Uterus (tissue), 4 donors: ENCODE results near the gene CDH2. TPM values are rescaled to one million over a fixed set of nuclear protein-coding genes. Genes with fewer than 3 reads are reported as not detected.

ENCODE experiments used
- DNase-seq, 2 donors: peaks; one replicate each; pipeline ENCODE4 v3.0.0-alpha.2; 2019 to 2020
- H3K27ac ChIP-seq, 2 donors: fragments of 200-600 bp; sonication (generic); 1 replicate in 1 of 2; 2 replicates in 1 of 2; pipeline ENCODE4 v1.5.1; 2016 to 2018
- H3K27me3 ChIP-seq, 2 donors: fragments of 200-600 bp; sonication (generic); one replicate each; pipeline ENCODE4 v1.5.1; 2018 to 2019; ENCODE audit warnings: control low read depth in 1 of 2
- H3K36me3 ChIP-seq, 2 donors: fragments of 200-600 bp; sonication (generic); one replicate each; pipeline ENCODE4 v1.5.1; 2019; ENCODE audit warnings: control low read depth in 1 of 2
- H3K4me1 ChIP-seq, 2 donors: fragments of 200-600 bp; sonication (generic); one replicate each; pipeline ENCODE4 v1.5.1; 2018 to 2019; ENCODE audit warnings: control low read depth in 1 of 2
- H3K4me3 ChIP-seq, 2 donors: fragments of 200-600 bp; sonication (generic); 1 replicate in 1 of 2; 2 replicates in 1 of 2; pipeline ENCODE4 v1.5.1; 2018 to 2019; ENCODE audit warnings: mild to moderate bottlenecking in 1 of 2
- H3K9me3 ChIP-seq, 2 donors: fragments of 200-600 bp; sonication (generic); one replicate each; pipeline ENCODE4 v1.5.1; 2019; ENCODE audit warnings: control low read depth in 1 of 2
- CTCF ChIP-seq, 4 experiments: fragments of 200-600 bp in 2 of 4; fragments of 450-650 bp in 2 of 4; sonication (generic) in 2 of 4; IDR thresholded peaks; one replicate each; pipeline ENCODE4 v1.5.1; 2016 to 2019; ENCODE audit warnings: antibody characterized with exemption in 4 of 4, mild to moderate bottlenecking in 2 of 4, moderate library complexity in 1 of 4
- POLR2A ChIP-seq, 2 donors: fragments of 450-650 bp; IDR thresholded peaks; one replicate each; pipeline ENCODE4 v1.6.1; 2016; ENCODE audit warnings: antibody characterized with exemption in 2 of 2, mild to moderate bottlenecking in 1 of 2, moderate library complexity in 1 of 2
- intact Hi-C: fragments of 100-400 bp; cut with DNase I; formaldehyde crosslinking; loops from one replicate; pipeline ENCODE4 v1.15.1; 2023; ENCODE audit warnings: low total_unique reads
- total RNA-seq, 4 donors: library from RNA; depleted of rRNA in 3 of 4; stranded (reverse); fragments of >200 nt in 3 of 4; gene quantifications; one replicate each; pipeline versions ENCODE4 v1.1.0 to v1.2.4, GENCODE V29; 2014 to 2023
- donor health status: DM: yes; HTN: yes; CAD: no.

The CDH2 gene
- total RNA-seq, 4 donors from 2014 or later, result 0.26 to 58.2 (median 1.9) TPM

GRCh38 chr18:28171837-28172236 is 5.1 kb downstream of the CDH2 start:
- intact Hi-C loops, result no loop called here
- Histone ChIP-seq H3K27me3 (peaks cover 4 to 22% of the 10 kb centered on the region in 2 donors), H3K27ac (no peak overlapping the region), H3K4me1 (peaks cover 0 to 4% of the 10 kb centered on the region in 2 donors), H3K9me3 (no peaks in the 10 kb centered on the region), H3K4me3 (no peak overlapping the region), H3K36me3 (no peaks in the 10 kb centered on the region)
- TF ChIP-seq CTCF (IDR thresholded peaks at IDR 0.05) (no peak), POLR2A (IDR thresholded peaks at IDR 0.05) (no peak)
- DNase-seq, result no peak

GRCh38 chr18:28168725-28169124 is 8.2 kb downstream of the CDH2 start:
- no peaks in the 10 kb centered on the region for H3K9me3 ChIP-seq

GRCh38 chr18:28167835-28168349 is 9.0 kb downstream of the CDH2 start:
- H3K27ac ChIP-seq, result no peak overlapping the region
- peaks cover 0 to 9% of the 10 kb centered on the region in 2 donors for H3K27me3 ChIP-seq
- no peaks in the 10 kb centered on the region for H3K9me3 ChIP-seq
- intact Hi-C loops, result no loop called here
- H3K4me3 ChIP-seq, result no peak overlapping the region
- DNase-seq, result no peak
- H3K36me3 ChIP-seq, result no peaks in the 10 kb centered on the region
- no peaks in the 10 kb centered on the region for H3K4me1 ChIP-seq
- TF ChIP-seq CTCF (IDR thresholded peaks at IDR 0.05) (no peak), POLR2A (IDR thresholded peaks at IDR 0.05) (no peak)

More at GRCh38 chr18:28168725-28169124, 8.2 kb downstream of the CDH2 start:
- peaks cover 0 to 17% of the 10 kb centered on the region in 2 donors for H3K27me3 ChIP-seq
- no peak overlapping the region for H3K27ac ChIP-seq
- no peaks in the 10 kb centered on the region for H3K4me1 ChIP-seq
- H3K4me3 ChIP-seq, result no peak overlapping the region
- TF ChIP-seq POLR2A (IDR thresholded peaks at IDR 0.05), result no peak
- TF ChIP-seq CTCF (IDR thresholded peaks at IDR 0.05), result no peak
- intact Hi-C loops, result no loop called here
- no peak for DNase-seq
- no peaks in the 10 kb centered on the region for H3K36me3 ChIP-seq

- TF ChIP-seq POLR2A (IDR thresholded peaks at IDR 0.05), result no peak
- TF ChIP-seq CTCF (IDR thresholded peaks at IDR 0.05), result no peak
- intact Hi-C loops, result no loop called here
- H3K4me1 ChIP-seq, result no peaks in the 10 kb centered on the region
- no peaks in the 10 kb centered on the region for H3K27me3 ChIP-seq
- DNase-seq, result no peak
- no peak overlapping the region for H3K27ac ChIP-seq
- H3K4me3 ChIP-seq, result no peak overlapping the region
- H3K36me3 ChIP-seq, result no peaks in the 10 kb centered on the region
- H3K9me3 ChIP-seq, result no peaks in the 10 kb centered on the region
Observed at GRCh38 chr18:28164771-28165483, 12.0 kb downstream of the CDH2 start.

- H3K27ac ChIP-seq, result no peak overlapping the region
- no peaks in the 10 kb centered on the region for H3K36me3 ChIP-seq
- H3K4me3 ChIP-seq, result no peak overlapping the region
- no peaks in the 10 kb centered on the region for H3K4me1 ChIP-seq
- intact Hi-C loops, result no loop called here
- H3K27me3 ChIP-seq, result no peaks in the 10 kb centered on the region
- no peak for DNase-seq
- TF ChIP-seq POLR2A (IDR thresholded peaks at IDR 0.05) (no peak), CTCF (IDR thresholded peaks at IDR 0.05) (no peak)
- H3K9me3 ChIP-seq, result no peaks in the 10 kb centered on the region
Observed at GRCh38 chr18:28163201-28163775, 13.6 kb downstream of the CDH2 start.
